ENCODE results near the gene NAV1.
"Not testable (repeated sequence)": the region's sequence is repeated elsewhere in the genome, so short reads cannot be mapped to it uniquely, and the experiment has no call there.

The NAV1 gene, protein sequence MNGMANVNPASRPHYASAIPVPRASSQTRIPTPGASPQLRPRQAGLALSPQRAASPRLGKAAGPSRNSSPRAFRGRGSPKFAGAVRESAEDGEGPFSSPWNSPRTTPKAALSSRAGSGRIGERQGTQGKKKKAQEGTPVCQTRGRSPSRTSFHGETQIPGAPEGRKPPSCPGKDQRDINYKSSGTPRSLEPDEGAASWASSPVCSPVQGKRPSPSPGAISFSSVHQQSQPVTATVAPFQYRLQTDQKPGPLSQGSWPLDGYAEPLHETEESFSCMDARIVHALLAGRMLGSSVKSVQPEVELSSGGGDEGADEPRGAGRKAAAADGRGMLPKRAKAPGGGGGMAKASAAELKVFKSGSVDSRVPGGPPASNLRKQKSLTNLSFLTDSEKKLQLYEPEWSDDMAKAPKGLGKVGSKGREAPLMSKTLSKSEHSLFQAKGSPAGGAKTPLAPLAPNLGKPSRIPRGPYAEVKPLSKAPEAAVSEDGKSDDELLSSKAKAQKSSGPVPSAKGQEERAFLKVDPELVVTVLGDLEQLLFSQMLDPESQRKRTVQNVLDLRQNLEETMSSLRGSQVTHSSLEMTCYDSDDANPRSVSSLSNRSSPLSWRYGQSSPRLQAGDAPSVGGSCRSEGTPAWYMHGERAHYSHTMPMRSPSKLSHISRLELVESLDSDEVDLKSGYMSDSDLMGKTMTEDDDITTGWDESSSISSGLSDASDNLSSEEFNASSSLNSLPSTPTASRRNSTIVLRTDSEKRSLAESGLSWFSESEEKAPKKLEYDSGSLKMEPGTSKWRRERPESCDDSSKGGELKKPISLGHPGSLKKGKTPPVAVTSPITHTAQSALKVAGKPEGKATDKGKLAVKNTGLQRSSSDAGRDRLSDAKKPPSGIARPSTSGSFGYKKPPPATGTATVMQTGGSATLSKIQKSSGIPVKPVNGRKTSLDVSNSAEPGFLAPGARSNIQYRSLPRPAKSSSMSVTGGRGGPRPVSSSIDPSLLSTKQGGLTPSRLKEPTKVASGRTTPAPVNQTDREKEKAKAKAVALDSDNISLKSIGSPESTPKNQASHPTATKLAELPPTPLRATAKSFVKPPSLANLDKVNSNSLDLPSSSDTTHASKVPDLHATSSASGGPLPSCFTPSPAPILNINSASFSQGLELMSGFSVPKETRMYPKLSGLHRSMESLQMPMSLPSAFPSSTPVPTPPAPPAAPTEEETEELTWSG (N-terminal part only)

DNA sequence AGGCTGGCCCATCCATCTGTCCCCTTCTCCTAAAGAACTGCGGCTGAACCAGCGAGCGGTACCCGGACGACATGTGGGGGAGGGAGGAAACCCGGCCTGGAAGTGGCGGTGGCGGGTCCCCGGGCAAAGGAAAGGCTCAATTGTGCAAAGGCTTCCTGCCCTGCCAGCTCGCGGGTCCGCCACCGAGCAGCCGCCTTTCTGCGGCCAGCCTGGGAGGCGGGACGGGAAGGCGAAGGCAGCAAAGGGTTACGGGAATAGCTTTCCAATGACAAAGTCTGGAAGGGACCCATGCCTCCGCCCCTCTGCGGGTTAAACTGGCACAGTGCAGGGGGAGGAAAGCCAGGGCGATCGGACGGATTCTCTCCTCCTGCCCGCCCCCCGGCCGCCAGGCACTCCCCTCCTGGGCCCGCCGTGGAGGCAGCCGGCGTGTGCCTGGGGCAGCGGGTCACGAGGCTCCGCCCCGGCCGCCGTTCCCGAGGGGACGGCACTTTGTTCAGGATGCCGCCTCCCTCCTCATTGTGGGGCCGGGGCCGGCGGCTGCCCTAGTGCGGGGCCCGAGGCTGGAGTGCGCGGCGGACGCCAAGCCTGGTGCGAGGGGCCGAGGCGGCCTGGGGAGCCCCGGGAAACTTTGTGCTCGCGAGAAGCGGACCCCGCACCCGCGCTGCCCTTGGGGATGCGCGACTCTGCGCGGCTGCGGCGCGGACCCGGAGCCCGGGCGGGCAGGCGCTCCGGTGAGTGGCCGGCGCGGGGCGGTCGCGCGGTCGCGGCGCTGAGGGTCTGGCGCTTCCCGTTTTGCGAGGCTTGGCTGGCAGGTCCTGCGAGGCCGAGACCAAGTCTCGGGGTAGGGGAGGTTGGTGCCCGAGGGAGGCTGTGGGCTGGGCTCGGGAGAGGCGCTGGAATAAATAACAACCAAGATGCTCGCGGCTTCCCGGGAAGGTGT is at the start of gene NAV1:
Gene NAV1, plus strand, starts transcription at position 516 of the 940 bp plus-strand sequence. CDS start 83,758 bp downstream, outside the sequence.
- DNase-seq (ENCODE audit: low read depth), result no peak

DNA sequence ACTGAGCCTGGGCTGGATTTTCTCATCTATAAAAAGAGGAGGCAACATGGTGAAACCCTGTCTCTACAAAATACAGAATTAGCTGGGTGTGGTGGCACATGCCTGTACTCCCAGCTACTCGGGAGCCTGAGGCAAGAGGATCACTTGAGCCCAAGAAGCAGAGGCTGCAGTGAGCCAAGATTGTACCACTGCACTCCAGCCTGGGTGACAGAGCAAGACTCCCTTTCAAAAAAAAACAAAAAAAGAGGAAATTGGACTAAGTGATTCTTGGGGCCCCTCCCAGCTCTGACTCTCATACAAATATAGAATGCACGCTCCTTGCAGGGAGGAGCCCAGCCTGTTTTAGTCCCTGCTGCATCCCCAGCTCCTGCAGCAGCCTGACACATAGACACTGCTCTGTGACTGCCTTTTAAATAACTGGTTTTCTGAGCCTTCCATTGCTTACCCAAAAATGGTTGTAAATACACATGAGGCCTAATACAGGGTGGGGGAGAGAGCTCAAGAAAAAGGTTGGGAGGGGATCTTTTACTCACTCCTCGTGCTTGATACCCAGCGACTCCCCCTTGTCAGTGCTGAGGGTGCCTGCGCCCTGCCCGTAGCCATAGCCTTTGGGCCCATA is 49.2 kb upstream of the NAV1 start:
- no peak for DNase-seq (ENCODE audit: low read depth)

DNA sequence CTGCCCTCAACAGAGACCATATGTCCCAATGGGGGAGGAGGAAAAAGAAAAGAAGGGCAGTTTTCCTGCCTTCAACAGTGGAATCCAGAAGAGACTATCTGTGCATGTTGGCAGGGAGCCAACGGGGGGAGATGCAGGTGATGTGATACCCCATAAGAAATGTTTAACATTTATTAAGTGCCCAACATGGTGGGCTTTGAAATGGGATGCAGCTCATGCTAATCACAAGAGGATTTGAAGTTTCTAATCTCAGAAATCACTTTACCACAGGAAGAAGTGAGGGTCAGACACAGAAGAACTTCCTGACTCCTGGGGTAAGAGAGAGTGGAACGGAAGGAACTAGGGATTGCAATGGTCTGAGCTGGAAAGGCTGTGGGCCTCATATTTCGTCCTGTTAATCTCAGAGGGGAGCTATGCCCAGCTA is 48.2 kb upstream of the NAV1 start:
- no peak for DNase-seq (ENCODE audit: low read depth)

DNA sequence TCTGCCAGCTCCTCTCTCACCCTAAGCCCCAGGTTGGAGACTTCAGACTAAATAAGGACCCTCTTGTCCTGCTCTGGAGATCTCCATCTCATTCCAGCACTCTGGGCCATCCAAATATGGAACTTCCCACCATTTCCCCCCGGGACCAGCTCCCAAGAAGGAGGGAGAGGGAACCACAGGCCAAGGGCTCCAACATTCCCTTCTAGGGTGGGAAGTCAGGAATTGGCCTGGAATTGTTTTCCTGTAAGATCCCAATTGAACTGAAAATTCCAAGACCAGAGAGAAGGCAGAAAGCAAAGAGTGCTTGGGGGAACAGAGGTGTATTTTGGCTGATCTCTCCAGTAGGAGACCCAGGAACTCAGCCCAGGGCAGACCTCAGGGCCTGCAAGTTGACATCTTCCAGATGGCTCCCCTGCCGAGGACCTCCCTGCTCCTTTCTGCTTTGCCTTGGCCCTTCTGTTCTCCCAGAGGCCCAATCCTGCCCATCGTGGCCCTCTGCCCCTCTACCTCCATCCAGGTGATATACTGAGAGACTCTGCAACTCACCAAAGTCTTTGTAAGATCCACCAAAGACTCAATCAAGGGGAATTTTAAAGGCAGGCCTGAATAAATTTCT is 46.9 kb upstream of the NAV1 start:
- no peak for DNase-seq (ENCODE audit: low read depth)

DNA sequence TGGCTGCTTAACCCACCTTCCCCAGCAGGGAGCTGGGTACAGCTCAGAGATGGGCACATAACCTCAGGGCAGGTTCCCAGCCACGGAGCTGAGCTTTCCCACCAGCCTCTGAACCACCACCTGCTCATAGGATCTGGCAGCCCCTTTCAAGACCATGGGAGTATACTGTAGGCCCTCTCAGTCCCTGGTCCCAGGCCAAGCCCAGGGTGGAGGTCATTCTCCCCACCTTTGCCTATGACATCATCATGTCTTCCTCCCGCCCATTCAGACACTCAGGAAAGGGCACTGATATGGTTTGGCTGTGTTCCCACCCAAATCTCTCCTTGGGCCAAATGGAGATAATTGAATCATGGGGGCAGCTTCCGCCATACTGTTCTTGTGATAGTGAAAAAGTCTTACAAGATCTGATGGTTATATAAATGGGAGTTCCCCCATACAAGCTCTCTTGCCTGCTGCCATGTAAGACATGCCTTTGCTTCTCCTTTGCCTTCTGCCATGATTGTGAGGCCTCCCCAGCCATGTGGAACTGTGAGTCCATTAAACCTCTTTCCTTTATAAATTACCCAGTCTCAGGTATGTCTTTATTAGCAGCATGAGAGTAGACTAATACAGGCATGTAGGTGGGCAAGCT is 45.8 kb upstream of the NAV1 start:
- DNase-seq (ENCODE audit: low read depth), result not testable (repeated sequence)

DNA sequence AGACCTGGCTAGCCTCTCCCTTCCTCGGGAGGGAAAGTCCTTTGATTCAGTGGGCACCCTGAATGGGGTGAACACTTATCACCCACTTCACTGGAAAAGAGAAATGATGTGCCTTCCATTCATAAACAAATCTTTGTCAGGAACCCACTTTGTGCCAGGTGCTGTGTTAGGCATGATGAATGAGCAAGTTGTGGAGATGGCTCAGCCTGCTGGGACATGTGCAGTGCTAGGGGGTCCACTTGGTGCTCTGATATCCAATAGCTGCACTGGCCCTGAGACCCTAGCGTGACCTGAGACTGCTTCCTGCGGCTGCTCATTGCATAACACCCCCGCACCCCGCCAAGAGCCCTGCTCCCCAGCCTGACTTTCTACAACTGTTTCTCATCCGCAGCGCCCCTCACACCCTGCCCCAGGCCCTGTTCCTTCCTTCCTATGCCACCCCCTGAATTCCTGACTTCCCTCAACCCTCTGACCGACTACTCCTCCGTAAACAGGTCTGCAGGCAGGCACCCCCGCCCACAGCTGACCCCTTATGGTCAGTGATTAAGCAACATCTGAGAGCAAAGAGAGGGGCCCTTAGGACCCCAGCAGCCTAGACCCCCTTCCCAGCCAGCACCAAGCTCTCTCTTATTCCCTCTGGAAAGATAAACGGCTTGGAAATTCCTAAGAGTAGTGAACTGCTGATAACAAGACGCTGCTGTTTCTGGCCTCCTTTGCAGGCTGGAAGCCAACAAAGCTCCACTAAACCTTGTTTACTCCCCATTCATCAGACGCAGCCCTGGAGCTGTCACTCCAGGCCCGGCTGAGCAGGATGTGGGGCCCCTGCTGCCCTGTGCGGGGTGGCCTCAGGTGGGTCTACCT is 44.9 kb upstream of the NAV1 start:
- DNase-seq (ENCODE audit: low read depth), result no peak

DNA sequence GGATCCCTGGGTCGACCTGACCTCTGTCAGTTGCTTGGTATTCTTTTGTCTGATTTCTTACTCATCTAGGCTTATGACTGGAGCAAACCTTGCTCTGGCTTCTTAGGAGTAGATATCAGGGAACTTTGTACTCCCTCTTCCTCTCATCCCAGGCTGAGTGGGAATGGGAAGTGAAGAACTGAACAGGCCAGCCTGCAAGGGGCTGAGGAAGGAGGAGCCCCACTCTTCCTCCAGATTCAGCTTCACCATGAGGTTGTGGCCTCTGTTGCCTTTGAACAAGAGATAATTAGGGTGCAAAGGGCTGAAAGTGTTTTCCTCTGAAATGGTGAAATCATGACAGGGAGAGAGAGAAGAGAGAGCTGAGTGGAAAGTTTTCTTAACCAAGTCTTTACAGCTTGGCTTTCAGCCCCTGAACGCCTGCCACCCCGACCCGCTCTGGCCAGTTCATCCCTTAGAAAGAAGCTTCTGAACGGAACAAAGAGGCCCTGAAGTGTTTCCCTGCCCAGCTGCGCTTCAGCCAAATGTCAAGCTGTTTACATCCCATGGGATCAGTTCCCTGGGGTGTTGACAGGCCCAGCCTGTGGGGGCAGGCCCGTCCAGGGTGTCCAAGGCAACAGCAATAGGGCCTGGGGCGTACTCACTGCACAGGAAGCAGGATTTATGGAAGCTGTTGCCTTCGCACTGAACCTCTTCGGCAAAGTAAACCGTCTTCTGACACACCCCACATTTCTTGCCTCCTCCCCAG is 43.2 kb upstream of the NAV1 start:
- DNase-seq (ENCODE audit: low read depth), result no peak

DNA sequence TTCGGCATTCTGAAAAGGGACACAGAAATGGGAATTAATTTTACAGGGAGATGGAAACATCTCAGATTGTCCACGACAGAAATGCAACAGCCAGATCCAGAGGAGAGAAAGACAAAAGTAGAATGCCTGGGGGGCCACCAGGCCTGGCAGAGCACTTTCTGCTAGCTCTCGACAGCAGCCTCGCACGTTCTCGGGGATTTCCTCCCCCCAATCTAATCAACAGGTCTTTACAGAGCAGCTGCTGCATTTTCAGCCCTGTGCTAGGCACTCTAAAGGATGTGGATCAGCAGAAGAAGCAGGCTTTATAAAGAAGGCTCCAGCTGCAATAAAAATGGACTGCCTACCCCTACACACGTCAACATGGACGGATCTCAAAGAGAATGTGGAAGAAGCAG is 42.6 kb upstream of the NAV1 start:
- no peak for DNase-seq (ENCODE audit: low read depth)

DNA sequence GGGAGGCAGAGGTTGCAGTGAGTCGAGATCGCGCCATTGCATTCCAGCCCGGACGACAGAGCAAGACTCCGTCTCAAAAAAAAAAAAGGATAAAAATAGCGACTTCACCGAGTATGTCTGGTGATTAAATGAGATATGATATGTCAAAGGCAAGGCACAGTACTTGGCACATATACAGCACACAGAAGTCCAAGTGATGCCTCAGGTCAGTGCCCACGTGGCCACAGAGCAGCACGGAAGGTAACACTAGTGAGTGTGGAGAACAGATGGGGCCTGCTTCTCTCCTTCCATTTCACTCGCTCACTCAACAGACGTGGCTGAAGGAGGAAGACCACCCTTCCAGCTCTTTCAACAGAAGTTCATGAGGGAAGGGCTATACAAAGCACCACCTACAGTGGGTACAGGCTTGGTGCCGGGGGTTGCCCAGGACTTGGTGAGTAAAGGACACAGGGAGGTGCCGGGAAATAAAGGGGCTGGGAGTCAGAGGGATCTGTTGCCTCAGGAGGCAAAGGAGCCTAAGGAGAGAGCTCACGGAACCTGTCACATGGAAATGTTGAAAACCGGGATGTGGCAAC is 40.9 kb upstream of the NAV1 start:
- no peak for DNase-seq (ENCODE audit: low read depth)

DNA sequence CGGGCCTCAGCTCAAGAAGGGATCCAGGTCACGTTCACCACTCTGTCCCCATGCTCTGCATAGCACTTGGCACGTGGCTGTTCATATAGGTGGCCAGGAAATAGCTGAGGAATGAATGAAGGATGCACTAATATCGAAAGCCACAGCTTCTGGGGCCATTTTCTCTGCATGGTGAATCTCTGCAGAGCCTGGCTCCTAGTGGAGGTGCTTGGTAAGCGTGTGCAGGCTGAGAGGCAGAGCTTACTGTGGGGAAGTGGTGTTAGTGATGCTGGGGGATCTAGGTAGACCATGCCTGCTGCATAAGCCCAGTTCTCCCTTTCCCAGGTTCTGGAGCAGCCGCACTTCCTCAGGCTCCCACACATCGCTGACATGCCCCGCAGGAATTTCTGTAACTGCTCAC is 40.3 kb upstream of the NAV1 start:
- no peak for DNase-seq (ENCODE audit: low read depth)

DNA sequence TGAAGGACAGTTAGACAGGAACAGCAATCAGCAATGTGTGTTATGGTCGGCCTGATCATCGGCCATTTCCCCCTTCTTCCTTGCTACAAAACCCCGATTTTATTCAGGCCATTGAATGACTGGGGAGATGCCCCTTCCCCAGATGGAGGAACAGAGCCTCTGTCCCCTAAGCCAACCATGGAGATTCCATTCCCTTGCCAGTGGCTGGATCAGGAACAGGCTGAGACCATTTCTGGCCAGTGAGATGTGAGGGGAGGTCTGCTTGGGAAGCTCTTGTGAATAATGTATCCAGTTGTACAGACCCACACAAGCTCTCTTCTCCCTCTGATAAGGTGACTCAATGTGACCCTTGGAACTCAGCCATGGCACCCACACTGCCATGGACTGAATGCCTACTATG is 39.7 kb upstream of the NAV1 start:
- DNase-seq (ENCODE audit: low read depth), result no peak

DNA sequence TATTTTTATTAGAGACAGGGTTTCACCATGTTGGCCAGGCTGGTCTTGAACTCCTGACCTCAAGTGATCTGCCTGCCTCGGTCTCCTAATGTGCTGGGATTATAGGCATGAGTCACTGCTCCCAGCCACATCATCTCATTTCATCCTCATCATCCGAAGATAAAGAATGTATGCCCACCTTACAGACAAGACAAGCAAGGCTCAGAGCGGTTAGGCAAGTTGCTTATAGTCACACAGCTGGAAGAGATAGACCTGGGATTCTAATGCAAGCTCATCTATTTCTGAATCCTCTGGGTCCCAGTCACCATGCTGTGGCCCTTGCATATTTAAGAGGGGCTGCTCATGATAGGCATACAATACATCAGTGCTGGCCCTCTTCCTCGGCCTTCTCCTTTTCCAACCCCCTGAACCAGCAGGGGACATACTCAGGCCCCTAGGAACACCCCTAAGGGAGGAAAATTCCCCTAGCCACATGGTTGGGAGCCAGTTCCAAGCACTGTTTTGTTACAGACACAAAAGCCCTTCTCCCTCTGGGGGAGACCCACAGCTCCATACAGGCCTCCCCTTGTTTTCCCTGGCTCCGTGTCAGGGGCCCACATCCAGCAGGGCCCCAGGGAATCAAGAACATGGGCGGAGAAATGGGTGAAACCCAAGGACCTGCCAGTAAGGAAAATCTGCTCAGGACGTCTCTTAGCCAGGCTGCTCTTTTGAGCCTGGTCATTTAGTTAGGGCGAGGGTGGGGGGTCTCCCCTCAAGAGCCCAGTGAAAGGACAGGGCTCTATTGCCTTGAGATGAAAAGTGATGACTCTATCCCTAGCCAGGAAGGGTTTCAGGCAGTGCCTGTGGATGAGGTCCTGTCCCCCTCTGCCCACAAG is 38.9 kb upstream of the NAV1 start:
- no peak for DNase-seq (ENCODE audit: low read depth)

DNA sequence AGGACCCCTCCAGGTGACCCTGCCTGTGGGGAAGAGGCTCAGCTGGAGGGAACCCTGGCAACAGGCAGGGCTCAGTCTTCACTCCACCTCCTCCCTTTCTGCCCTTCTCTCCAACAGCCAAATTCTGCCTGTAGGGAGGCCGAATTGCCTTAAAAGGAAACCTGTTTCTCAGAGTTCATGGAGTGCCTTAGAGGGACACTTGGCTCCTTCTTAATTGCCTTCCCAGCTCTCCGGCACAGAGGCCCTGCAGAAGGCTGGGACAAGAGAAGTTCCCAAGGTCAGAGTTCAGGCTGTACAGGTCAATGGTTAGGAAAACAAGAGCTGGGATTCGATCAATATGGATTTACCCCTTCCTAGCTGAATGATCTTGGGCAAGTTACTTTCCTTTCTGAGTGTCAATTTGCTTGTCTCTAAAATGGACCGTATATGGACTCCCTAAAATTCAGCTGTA is 38.2 kb upstream of the NAV1 start:
- no peak for DNase-seq (ENCODE audit: low read depth)

DNA sequence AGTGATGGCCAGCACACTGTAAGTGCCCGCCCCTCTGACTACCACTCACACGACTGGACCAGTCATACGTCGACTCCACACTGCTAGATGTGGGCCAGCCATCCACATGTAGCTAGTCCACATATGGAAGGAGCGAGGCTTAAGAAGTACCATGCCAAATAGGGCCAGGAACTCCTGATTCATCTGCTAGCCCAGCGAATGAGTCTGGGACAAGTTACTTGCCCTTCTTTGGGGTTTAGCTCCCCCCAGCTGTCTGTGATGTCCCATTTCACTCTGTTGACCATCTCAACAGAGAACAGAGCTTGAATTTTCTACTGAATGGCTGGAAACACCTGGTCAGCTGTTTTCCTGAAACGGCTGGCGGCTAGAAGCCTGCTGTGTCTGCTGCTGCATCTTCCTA is 37.8 kb upstream of the NAV1 start:
- no peak for DNase-seq (ENCODE audit: low read depth)

DNA sequence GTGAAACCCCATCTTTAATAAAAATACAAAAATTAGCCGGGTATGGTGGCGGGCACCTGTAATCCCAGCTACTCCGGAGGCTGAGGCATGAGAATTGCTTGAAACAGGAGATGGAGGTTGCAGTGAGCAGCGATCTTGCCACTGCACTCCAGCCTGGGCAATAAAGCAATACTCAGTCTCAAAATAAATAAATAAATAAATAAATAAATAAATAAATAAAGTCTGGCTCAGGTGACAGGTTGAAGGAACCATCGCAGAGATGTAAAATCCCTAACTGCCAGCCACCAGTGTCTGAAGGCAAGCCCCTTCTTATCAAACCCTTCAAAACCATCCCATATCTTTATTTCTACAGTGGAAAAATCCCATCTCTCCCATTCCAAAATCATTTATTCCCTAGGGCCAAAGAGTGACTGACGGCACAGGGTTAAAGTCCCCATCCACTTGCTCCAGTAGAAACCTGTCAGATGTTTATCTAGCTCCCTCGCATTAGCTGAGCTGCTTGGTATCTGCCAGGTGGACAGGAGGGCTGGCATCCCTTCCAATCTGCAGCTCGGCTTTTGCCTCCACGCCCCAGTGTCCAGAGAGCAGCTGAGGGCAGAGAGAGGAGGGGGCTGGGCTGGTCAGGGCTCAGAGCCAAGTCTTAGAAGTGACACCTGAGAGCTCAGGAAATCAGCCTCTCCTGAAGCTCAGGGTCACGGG is 37.0 kb upstream of the NAV1 start:
- no peak for DNase-seq (ENCODE audit: low read depth)

DNA sequence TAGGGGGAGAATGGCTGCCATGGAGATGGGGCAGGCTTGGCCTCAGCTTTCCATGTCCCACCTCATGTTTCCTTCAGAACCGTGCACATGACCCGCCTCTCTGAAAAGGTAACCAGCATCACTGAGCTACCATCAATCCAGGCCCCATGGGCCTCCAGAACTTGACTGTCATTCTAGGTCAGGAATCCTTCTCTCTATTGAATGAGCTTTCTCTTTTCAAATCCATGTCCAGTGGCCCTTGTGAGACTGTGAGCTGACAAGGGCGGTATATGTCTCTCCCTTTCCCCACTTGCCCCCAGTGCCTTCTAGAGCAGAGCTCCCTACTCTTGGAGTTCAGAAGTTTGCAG is 36.4 kb upstream of the NAV1 start:
- no peak for DNase-seq (ENCODE audit: low read depth)

Measured in T-helper 22 cell (primary cell).